Measurements from ENCODE around the gene NKIRAS2.

Gene NKIRAS2

GRCh38 chr17:42027961-42028790 is 8.3 kb downstream of the NKIRAS2 start:
- no peak for DNase-seq

- DNase-seq = no peak
Measured at GRCh38 chr17:42028791-42029127, 8.9 kb downstream of the NKIRAS2 start.

- DNase-seq = no peak
Measured at GRCh38 chr17:42031584-42031983, 11.7 kb downstream of the NKIRAS2 start.

- no peak for DNase-seq
Measured at GRCh38 chr17:42034059-42034458, 14.2 kb downstream of the NKIRAS2 start.

- DNase-seq = no peak
Measured at GRCh38 chr17:42038221-42038973, 18.5 kb downstream of the NKIRAS2 start.

GRCh38 chr17:42039794-42040763 is 20.2 kb downstream of the NKIRAS2 start:
- no peak for DNase-seq

GRCh38 chr17:42040818-42041217 is 20.9 kb downstream of the NKIRAS2 start:
- no peak for DNase-seq

GRCh38 chr17:42041619-42042018 is 21.7 kb downstream of the NKIRAS2 start:
- DNase-seq = no peak

- DNase-seq = no peak
Measured at GRCh38 chr17:42042598-42043319, 22.9 kb downstream of the NKIRAS2 start.

GRCh38 chr17:42045719-42046118 is 25.8 kb downstream of the NKIRAS2 start:
- no peak for DNase-seq

GRCh38 chr17:42047343-42047742 is 27.5 kb downstream of the NKIRAS2 start:
- DNase-seq = no peak

- DNase-seq = no peak
Measured at GRCh38 chr17:42049834-42050392, 30.0 kb downstream of the NKIRAS2 start.

GRCh38 chr17:42050393-42051012 is 30.6 kb downstream of the NKIRAS2 start, which contains the start of gene C17orf113:
TSS of gene C17orf113 (minus strand) at chr17:42050601. CDS start at chr17:42043376, 7,225 bp downstream.
- DNase-seq = peak; percentile 16

GRCh38 chr17:42051013-42051400 is 31.1 kb downstream of the NKIRAS2 start:
- no peak for DNase-seq

- no peak for DNase-seq
Measured at GRCh38 chr17:42051645-42052044, 31.8 kb downstream of the NKIRAS2 start.

- DNase-seq = no peak
Measured at GRCh38 chr17:42052346-42052877, 32.5 kb downstream of the NKIRAS2 start.

GRCh38 chr17:42053731-42054500 is 34.0 kb downstream of the NKIRAS2 start:
- no peak for DNase-seq

GRCh38 chr17:42055027-42055426 is 35.1 kb downstream of the NKIRAS2 start:
- DNase-seq = no peak

- DNase-seq = no peak
Measured at GRCh38 chr17:42055496-42055895, 35.6 kb downstream of the NKIRAS2 start.

GRCh38 chr17:42056635-42057034 is 36.7 kb downstream of the NKIRAS2 start:
- DNase-seq = no peak
